Endothelial cell (in vitro differentiated cells): ENCODE results near the gene EFNA4. TPM values are rescaled to one million over a fixed set of nuclear protein-coding genes. Genes with fewer than 3 reads are reported as not detected.

ENCODE experiments used
- DNase-seq: peaks from one replicate; pipeline ENCODE4 v3.0.0; 2021; ENCODE audit warnings: low spot score
- H3K27ac Mint-ChIP-seq: one replicate; pipeline ENCODE4 v1.8.0; 2021; ENCODE audit warnings: mixed read lengths, inconsistent platforms; ENCODE audit not compliant: unreplicated experiment
- H3K27me3 Mint-ChIP-seq: one replicate; pipeline ENCODE4 v1.8.0; 2021; ENCODE audit warnings: mild to moderate bottlenecking, moderate library complexity, mixed read lengths, inconsistent platforms; ENCODE audit not compliant: unreplicated experiment
- H3K36me3 Mint-ChIP-seq: one replicate; pipeline ENCODE4 v1.8.0; 2021; ENCODE audit warnings: mild to moderate bottlenecking, low read depth, mixed read lengths, inconsistent platforms; ENCODE audit not compliant: unreplicated experiment
- H3K4me1 Mint-ChIP-seq: one replicate; pipeline ENCODE4 v1.8.0; 2021; ENCODE audit warnings: mild to moderate bottlenecking, mixed read lengths, inconsistent platforms; ENCODE audit not compliant: unreplicated experiment
- H3K4me3 Mint-ChIP-seq: one replicate; pipeline ENCODE4 v1.8.0; 2021; ENCODE audit warnings: mild to moderate bottlenecking, mixed read lengths, inconsistent platforms; ENCODE audit not compliant: unreplicated experiment
- H3K9me3 Mint-ChIP-seq: one replicate; pipeline ENCODE4 v1.8.0; 2021; ENCODE audit warnings: mixed read lengths, inconsistent platforms; ENCODE audit not compliant: unreplicated experiment
- total RNA-seq: library from RNA; stranded (reverse); fragmentation: NEBNext Ultra II Directional; extraction: Animal tissue kit (Norgen Biotek cat#: 25700); gene quantifications from one replicate; pipeline ENCODE4 v1.2.1, GENCODE V29; 2021; ENCODE audit not compliant: unreplicated experiment
- TF ChIP-seq, protein P1 (sequence below): fragments of 200-600 bp; sonication (generic); IDR thresholded peaks from one replicate; pipeline ENCODE4 v1.5.0; 2021; ENCODE audit warnings: antibody characterized with exemption; ENCODE audit not compliant: unreplicated experiment

Gene EFNA4
- total RNA-seq, 1 donor from 2014 or later = 25.2 TPM

DNA sequence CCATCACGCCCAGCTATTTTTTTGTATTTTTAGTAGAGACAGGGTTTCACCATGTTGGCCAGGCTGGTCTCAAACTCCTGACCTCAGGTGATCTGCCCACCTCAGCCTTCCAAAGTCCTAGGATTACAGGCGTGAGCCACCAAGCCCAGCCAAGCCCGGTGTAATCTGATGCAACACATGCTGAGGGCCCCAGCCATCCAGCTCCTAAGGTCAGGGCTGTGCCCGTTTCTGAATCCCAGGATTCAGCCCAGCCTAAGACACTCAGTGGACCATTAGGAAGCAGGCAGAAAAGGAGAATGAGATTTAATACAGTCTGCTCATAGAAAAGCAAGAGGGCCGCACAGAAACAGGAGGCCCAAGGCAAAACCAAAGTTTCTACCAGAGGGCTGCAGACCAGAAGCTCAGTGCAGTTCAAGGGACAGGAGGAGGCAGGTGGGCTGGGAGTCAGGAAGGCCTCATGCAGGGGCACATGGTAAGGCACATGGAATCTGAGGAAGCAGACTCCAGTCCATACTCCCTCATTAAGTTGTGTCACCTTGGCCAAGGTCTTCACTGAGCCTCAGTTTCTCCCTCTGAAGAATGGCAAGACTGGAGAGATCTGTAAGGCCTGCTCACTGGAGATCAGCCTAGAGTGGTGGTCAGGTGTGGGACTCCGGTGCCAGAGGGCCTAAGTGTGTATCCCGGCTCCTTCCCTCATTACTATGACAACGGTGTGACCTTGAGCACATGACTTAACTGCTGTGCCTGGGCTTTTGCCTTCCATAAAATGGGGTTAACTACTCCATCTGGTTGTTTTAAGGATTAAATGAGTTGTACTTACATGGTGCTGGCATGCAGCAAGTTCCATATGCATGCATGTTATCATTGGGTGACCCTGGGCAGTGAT lies 14.8 kb upstream of the EFNA4 start:
- TF ChIP-seq, protein P1, sequence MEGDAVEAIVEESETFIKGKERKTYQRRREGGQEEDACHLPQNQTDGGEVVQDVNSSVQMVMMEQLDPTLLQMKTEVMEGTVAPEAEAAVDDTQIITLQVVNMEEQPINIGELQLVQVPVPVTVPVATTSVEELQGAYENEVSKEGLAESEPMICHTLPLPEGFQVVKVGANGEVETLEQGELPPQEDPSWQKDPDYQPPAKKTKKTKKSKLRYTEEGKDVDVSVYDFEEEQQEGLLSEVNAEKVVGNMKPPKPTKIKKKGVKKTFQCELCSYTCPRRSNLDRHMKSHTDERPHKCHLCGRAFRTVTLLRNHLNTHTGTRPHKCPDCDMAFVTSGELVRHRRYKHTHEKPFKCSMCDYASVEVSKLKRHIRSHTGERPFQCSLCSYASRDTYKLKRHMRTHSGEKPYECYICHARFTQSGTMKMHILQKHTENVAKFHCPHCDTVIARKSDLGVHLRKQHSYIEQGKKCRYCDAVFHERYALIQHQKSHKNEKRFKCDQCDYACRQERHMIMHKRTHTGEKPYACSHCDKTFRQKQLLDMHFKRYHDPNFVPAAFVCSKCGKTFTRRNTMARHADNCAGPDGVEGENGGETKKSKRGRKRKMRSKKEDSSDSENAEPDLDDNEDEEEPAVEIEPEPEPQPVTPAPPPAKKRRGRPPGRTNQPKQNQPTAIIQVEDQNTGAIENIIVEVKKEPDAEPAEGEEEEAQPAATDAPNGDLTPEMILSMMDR = no peak
- no peak for DNase-seq
- Mint-ChIP-seq H3K36me3 (peaks cover 17% of the 10 kb centered on the region), H3K27me3 (peaks cover 20% of the 10 kb centered on the region), H3K4me3 (no peak overlapping the region), H3K27ac (peak overlapping the region; percentile 96), H3K9me3 (no peaks in the 10 kb centered on the region), H3K4me1 (peaks cover 70% of the 10 kb centered on the region)

DNA sequence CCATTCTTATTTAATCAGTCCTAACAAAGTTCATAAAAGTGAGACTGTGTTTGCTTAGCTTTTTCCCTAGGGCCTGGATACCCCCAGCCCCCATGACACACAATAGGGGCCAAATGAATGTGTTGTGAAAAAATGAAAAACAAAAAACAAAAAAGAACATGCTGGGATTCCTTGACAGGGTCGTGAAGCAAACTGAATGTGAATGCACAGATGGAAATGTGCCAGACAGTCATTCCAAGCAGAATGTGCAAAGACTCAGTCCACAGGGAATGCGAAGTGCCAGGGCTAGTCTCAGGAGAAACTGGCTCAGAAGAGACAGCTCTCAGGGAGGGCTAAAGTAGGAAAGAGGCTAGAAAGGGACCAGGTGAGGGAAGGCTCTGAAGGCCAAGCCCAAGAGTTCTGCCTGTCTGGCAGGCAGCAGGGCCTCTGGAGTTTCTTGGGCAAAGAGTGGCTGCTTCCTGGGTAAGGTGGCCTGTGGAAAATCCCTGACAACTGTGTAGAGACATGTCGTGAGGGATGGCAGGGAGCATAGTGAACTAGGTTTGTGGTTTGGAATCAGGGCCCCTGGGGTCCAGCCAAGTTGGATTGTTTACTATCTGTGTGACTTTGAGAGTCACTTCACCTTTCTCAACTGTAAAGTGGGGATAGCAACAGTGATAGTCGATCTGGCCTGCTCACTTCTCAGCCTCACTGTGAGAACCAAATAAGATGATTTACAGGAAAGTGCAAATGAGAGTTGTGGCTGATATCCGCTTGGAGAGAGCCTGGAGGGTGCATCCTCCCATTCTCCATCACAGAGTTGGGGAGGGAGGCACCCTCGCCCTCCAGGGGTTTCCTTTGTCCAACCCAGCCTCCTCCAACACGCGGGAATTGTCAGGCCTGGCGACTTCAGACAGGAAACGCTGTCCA lies 13.6 kb upstream of the EFNA4 start:
- Mint-ChIP-seq H3K27ac (peak overlapping the region; percentile 96), H3K9me3 (no peaks in the 10 kb centered on the region), H3K4me1 (peaks cover 58% of the 10 kb centered on the region), H3K27me3 (peaks cover 19% of the 10 kb centered on the region), H3K4me3 (peak overlapping the region; percentile 87), H3K36me3 (peaks cover 18% of the 10 kb centered on the region)
- no peak for DNase-seq
- TF ChIP-seq, protein P1 = no peak

DNA sequence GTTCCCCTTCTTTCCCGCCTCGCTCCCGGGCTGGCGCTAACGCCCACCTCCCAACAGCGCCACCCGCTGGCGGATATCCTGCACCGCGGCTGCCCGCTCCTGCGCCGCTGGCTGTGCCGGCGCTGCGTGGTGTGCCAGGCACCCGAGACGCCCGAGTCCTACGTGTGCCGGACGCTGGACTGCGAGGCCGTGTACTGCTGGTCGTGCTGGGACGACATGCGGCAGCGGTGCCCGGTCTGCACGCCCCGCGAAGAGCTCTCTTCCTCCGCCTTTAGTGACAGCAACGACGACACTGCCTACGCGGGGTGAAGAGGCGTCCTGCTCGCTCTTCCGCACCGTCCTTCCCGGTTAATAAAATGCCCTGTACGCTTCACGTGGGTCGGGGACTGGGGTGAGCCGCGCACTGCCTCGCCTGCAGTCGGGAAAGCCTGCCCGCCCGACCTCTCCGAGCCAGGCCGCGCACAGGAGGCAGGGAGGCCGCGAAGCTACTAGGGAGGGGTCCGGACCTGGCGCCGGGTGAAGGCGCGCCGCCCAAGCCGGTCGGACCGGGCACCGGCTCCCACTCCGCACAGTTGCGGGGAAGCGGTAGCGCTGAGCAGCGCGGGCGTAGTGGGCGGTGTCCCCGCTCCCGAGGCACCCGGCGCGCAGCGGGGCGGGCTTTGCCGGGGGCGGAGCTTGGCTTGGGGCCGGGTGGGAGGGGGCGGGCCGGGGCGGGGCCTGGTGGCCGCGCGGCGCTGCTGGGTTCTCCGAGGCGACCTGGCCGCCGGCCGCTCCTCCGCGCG lies 12.8 kb upstream of the EFNA4 start, which contains the start of gene ADAM15:
Gene ADAM15 (plus strand): TSS at position 757 of the 782 bp plus-strand sequence. CDS start 71 bp downstream, outside the sequence.
- H3K4me1 Mint-ChIP-seq = peaks cover 50% of the 10 kb centered on the region
- H3K27ac Mint-ChIP-seq = peak within 1 kb of the TSS; percentile 96
- peaks cover 17% of the 10 kb centered on the region for H3K27me3 Mint-ChIP-seq
- H3K4me3 Mint-ChIP-seq = peak within 1 kb of the TSS; percentile 97
- TF ChIP-seq, protein P1 = peak; percentile 94
- H3K9me3 Mint-ChIP-seq = no peaks in the 10 kb centered on the region
- peak; percentile 95 for DNase-seq
- H3K36me3 Mint-ChIP-seq = peaks cover 16% of the 10 kb centered on the region

DNA sequence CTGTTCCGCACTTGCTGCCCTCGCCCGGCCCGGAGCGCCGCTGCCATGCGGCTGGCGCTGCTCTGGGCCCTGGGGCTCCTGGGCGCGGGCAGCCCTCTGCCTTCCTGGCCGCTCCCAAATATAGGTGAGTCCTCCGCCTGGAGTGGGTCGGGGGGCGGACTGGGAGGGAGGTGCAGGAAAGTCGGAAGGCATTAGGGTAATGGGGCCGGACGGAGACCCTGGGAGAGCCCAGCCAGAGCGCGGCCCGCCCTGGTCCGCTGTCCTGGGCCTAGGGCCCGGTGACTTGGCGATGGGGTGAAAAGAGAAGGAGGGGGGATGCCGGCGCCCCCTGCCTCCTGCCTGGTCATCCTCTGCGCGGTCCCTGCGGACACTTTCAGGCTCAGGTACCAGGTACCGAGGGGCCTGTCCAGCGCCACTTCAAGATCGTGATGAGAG lies 12.2 kb upstream of the EFNA4 start:
- Mint-ChIP-seq H3K9me3 (no peaks in the 10 kb centered on the region), H3K4me1 (peaks cover 44% of the 10 kb centered on the region), H3K36me3 (peaks cover 17% of the 10 kb centered on the region), H3K4me3 (peak overlapping the region; percentile 97), H3K27ac (no peak overlapping the region), H3K27me3 (peaks cover 17% of the 10 kb centered on the region)
- TF ChIP-seq, protein P1 = no peak
- DNase-seq = no peak
